Activated CD8-positive, alpha-beta T cell treated with anti-CD3 and anti-CD28 coated beads for 36 hours (primary cell): ENCODE results near the gene VWC2. TPM values are rescaled to one million over a fixed set of nuclear protein-coding genes. Genes with fewer than 3 reads are reported as not detected.

ENCODE experiments used
- ATAC-seq: fragments of 200-7000 bp; cut with Tn5 transposase; one replicate; pipeline ENCODE4 v1.10.0; 2021; ENCODE audit warnings: mild to moderate bottlenecking, moderate library complexity
- CTCF ChIA-PET: fragments of 350-600 bp; sonication (Branson Sonifier 250); formaldehyde crosslinking; loops from one replicate; lab custom pipeline; 2021; ENCODE audit warnings: antibody characterized with exemption; lab: Charles Lee
- POLR2A ChIA-PET: fragments of 350-600 bp; sonication (Branson Sonifier 250); formaldehyde crosslinking; loops from one replicate; lab custom pipeline; 2021; ENCODE audit warnings: antibody characterized with exemption; lab: Charles Lee
- DNase-seq: peaks from one replicate; pipeline ENCODE4 v3.0.0-alpha.2; 2020
- H3K27ac Mint-ChIP-seq: one replicate; pipeline ENCODE4 v1.8.0; 2021; ENCODE audit warnings: mild to moderate bottlenecking, mixed read lengths
- H3K27me3 Mint-ChIP-seq: one replicate; pipeline ENCODE4 v1.8.0; 2021; ENCODE audit warnings: mixed read lengths
- H3K36me3 Mint-ChIP-seq: one replicate; pipeline ENCODE4 v1.8.0; 2021; ENCODE audit warnings: low read depth, mixed read lengths
- H3K4me1 Mint-ChIP-seq: one replicate; pipeline ENCODE4 v1.8.0; 2021; ENCODE audit warnings: low read depth, mixed read lengths
- H3K4me3 Mint-ChIP-seq: one replicate; pipeline ENCODE4 v1.8.0; 2021; ENCODE audit warnings: mild to moderate bottlenecking, moderate library complexity, mixed read lengths
- H3K9me3 Mint-ChIP-seq: one replicate; pipeline ENCODE4 v1.8.0; 2021; ENCODE audit warnings: mixed read lengths
- intact Hi-C: fragments of 100-400 bp; cut with micrococcal nuclease; formaldehyde crosslinking; loops from one replicate; pipeline ENCODE4 v1.10.0; 2022
- total RNA-seq, 2 experiments: library from RNA; stranded (reverse); gene quantifications; one replicate each; pipeline ENCODE4 v1.2.3, GENCODE V29; 2021
- TF ChIP-seq, protein P1 (sequence below): fragments of 200-600 bp; IDR thresholded peaks from one replicate; pipeline ENCODE4 v1.8.0; 2022; ENCODE audit warnings: antibody characterized with exemption, mild to moderate bottlenecking

Gene VWC2
- total RNA-seq, 2 experiments from 2014 or later: not detected

GRCh38 chr7:49803812-49804211, 30.4 kb downstream of the VWC2 start:
- CTCF ChIA-PET: no interaction called here
- ATAC-seq (no peak), DNase-seq (no peak)
- H3K4me1 Mint-ChIP-seq: no peaks in the 10 kb centered on the region
- H3K27me3 Mint-ChIP-seq: peaks cover 2% of the 10 kb centered on the region
- no peaks in the 10 kb centered on the region for H3K36me3 Mint-ChIP-seq
- H3K27ac Mint-ChIP-seq: no peak overlapping the region
- intact Hi-C loops: no loop called here
- H3K4me3 Mint-ChIP-seq: no peak overlapping the region
- TF ChIP-seq, protein P1, sequence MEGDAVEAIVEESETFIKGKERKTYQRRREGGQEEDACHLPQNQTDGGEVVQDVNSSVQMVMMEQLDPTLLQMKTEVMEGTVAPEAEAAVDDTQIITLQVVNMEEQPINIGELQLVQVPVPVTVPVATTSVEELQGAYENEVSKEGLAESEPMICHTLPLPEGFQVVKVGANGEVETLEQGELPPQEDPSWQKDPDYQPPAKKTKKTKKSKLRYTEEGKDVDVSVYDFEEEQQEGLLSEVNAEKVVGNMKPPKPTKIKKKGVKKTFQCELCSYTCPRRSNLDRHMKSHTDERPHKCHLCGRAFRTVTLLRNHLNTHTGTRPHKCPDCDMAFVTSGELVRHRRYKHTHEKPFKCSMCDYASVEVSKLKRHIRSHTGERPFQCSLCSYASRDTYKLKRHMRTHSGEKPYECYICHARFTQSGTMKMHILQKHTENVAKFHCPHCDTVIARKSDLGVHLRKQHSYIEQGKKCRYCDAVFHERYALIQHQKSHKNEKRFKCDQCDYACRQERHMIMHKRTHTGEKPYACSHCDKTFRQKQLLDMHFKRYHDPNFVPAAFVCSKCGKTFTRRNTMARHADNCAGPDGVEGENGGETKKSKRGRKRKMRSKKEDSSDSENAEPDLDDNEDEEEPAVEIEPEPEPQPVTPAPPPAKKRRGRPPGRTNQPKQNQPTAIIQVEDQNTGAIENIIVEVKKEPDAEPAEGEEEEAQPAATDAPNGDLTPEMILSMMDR: no peak
- no peaks in the 10 kb centered on the region for H3K9me3 Mint-ChIP-seq
- POLR2A ChIA-PET: no interaction called here

DNA sequence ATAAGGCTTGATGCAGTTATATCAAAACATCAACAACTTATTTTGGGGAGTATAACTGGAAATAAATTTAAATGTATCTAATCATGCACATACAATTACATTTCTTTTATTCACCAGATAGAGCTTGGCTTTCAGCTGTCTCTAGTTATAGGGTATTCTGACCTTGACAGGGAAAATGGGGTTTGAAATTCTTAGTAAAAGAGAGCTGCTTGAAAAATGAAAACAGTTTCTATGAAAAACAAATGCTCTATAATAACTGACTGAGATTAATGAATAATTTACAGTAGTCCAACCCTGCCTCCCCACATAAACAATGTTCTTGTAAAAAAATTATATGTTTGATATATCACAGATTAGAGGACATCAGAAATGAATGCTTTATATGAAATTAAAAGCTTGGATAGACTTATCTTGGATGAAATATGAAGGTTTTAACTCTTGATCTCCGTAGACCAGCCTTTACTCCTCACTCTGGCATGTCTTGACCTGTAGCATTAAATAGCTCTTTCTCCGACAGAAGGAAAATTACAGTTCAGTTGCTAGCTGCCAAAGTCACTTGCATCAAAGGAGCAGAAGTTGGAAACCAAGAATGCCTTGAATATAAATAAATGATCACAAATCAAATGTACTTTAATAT, 32.1 kb downstream of the VWC2 start:
- intact Hi-C loops: no loop called here
- DNase-seq (no peak), ATAC-seq (no peak)
- peaks cover 2% of the 10 kb centered on the region for H3K27me3 Mint-ChIP-seq
- no peaks in the 10 kb centered on the region for H3K4me1 Mint-ChIP-seq
- no peaks in the 10 kb centered on the region for H3K9me3 Mint-ChIP-seq
- TF ChIP-seq, protein P1: no peak
- ChIA-PET POLR2A (no interaction called here), CTCF (no interaction called here)
- no peak overlapping the region for H3K4me3 Mint-ChIP-seq
- H3K27ac Mint-ChIP-seq: no peak overlapping the region
- no peaks in the 10 kb centered on the region for H3K36me3 Mint-ChIP-seq

GRCh38 chr7:49812534-49812933, 39.1 kb downstream of the VWC2 start:
- H3K4me1 Mint-ChIP-seq: no peaks in the 10 kb centered on the region
- POLR2A ChIA-PET: no interaction called here
- no peaks in the 10 kb centered on the region for H3K9me3 Mint-ChIP-seq
- peaks cover 2% of the 10 kb centered on the region for H3K27me3 Mint-ChIP-seq
- intact Hi-C loops: no loop called here
- CTCF ChIA-PET: interaction anchor here (1.3 kb wide), 1 partner anchor 25 kb away, joined by 3 read pairs; no protein-coding TSS in a partner anchor
- ATAC-seq: no peak
- no peaks in the 10 kb centered on the region for H3K36me3 Mint-ChIP-seq
- TF ChIP-seq, protein P1: no peak
- H3K4me3 Mint-ChIP-seq: no peak overlapping the region
- H3K27ac Mint-ChIP-seq: no peak overlapping the region
- no peak for DNase-seq

GRCh38 chr7:49817279-49817678, 43.8 kb downstream of the VWC2 start:
- H3K27me3 Mint-ChIP-seq: peaks cover 2% of the 10 kb centered on the region
- ATAC-seq (no peak), DNase-seq (no peak)
- ChIA-PET CTCF (no interaction called here), POLR2A (no interaction called here)
- no peaks in the 10 kb centered on the region for H3K36me3 Mint-ChIP-seq
- intact Hi-C loops: no loop called here
- H3K27ac Mint-ChIP-seq: no peak overlapping the region
- H3K4me3 Mint-ChIP-seq: no peak overlapping the region
- TF ChIP-seq, protein P1: no peak
- H3K9me3 Mint-ChIP-seq: no peaks in the 10 kb centered on the region
- H3K4me1 Mint-ChIP-seq: no peaks in the 10 kb centered on the region

DNA sequence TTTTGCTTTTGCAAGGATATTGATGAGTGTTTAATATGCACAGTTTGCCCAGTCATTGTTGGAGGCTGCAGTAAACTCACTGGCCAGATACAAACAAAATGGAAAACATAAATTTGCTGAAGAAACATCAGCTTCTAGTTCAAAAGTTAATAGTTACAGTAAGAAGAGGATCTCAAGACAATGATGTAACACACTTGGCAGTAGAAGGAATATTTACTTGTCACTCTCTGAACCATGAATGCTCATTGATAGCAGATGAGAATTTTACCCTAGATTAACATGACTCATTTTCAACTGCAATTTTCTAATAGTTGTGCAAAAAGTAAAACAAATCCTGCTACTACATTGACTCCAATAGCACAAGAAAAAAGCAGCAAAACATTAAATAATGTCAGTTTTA, 47.7 kb downstream of the VWC2 start:
- DNase-seq: no peak
- no peak overlapping the region for H3K27ac Mint-ChIP-seq
- no peaks in the 10 kb centered on the region for H3K27me3 Mint-ChIP-seq
- CTCF ChIA-PET: no interaction called here
- H3K4me3 Mint-ChIP-seq: no peak overlapping the region
- no peaks in the 10 kb centered on the region for H3K9me3 Mint-ChIP-seq
- no peaks in the 10 kb centered on the region for H3K36me3 Mint-ChIP-seq
- POLR2A ChIA-PET: no interaction called here
- intact Hi-C loops: no loop called here
- H3K4me1 Mint-ChIP-seq: no peaks in the 10 kb centered on the region
- no peak for ATAC-seq
- TF ChIP-seq, protein P1: no peak
